Fibroblast of pulmonary artery (primary cell): ENCODE data around the gene FASTKD1.
"Not testable (repeated sequence)": the region's sequence is repeated elsewhere in the genome, so short reads cannot be mapped to it uniquely, and the experiment has no call there.

Source experiments
- DNase-seq: peaks from one replicate; pipeline ENCODE4 v3.0.0-alpha.2; 2010; ENCODE audit warnings: low read depth
- H3K4me3 ChIP-seq: replicated peaks from 2 replicates; pipeline ENCODE4 v1.5.1; 2011; ENCODE audit warnings: low read depth, mild to moderate bottlenecking, control low read depth, low read length, moderate library complexity
- TF ChIP-seq, protein P1 (sequence below): IDR thresholded peaks from 2 replicates; pipeline ENCODE4 v1.5.1; 2011; ENCODE audit warnings: mild to moderate bottlenecking, control low read depth, low read length, inconsistent platforms; ENCODE audit errors: missing control alignments

FASTKD1 gene

GRCh38 chr2:169565686-169566085, 8.0 kb downstream of the FASTKD1 start:
- TF ChIP-seq, protein P1, sequence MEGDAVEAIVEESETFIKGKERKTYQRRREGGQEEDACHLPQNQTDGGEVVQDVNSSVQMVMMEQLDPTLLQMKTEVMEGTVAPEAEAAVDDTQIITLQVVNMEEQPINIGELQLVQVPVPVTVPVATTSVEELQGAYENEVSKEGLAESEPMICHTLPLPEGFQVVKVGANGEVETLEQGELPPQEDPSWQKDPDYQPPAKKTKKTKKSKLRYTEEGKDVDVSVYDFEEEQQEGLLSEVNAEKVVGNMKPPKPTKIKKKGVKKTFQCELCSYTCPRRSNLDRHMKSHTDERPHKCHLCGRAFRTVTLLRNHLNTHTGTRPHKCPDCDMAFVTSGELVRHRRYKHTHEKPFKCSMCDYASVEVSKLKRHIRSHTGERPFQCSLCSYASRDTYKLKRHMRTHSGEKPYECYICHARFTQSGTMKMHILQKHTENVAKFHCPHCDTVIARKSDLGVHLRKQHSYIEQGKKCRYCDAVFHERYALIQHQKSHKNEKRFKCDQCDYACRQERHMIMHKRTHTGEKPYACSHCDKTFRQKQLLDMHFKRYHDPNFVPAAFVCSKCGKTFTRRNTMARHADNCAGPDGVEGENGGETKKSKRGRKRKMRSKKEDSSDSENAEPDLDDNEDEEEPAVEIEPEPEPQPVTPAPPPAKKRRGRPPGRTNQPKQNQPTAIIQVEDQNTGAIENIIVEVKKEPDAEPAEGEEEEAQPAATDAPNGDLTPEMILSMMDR = no peak
- no peak overlapping the region for H3K4me3 ChIP-seq
- DNase-seq = no peak

DNA sequence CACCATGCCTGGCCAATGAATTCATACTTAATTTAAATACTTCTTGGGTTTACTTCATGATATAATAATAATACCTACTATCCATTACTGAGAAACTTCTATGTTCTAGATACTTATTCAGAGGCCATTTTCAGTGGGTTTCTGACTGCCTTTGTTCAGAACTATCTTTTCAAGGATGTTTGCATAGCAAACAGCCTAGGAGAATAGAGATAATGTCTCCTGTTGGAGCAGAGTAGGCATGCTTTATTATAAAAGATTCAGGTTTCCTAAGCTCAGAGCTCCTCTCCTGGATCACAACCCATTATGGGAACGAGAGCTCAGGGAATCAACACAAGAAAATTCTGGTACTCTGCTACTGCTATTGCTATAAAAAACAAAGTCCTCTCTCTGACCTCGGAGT, 11.1 kb downstream of the FASTKD1 start:
- TF ChIP-seq, protein P1 = no peak
- no peak for DNase-seq
- no peak overlapping the region for H3K4me3 ChIP-seq

GRCh38 chr2:169562084-169562483, 11.6 kb downstream of the FASTKD1 start:
- not testable (repeated sequence) for DNase-seq, H3K4me3 ChIP-seq

DNA sequence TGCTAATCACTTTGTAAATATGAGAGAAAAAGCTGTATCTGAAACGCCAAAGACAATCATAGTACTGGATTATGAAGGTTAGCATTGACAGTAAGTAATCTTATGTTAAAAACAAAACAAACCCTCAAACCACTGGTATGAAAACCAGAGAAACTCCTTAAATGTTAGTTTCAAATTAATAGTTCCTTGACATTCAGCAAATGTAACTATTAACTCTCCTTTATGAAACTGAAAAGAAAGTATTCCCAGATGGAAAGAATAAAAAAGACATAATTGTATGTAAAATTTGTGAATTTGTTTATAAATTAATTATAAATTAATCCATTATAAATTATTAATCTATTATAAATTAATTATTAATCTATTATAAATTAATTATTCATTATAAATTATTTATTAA, 12.3 kb downstream of the FASTKD1 start:
- H3K4me3 ChIP-seq = no peak overlapping the region
- no peak for DNase-seq
- TF ChIP-seq, protein P1 = no peak

GRCh38 chr2:169546756-169547155, 26.9 kb downstream of the FASTKD1 start:
- no peak overlapping the region for H3K4me3 ChIP-seq
- DNase-seq = no peak
- TF ChIP-seq, protein P1 = no peak

GRCh38 chr2:169542433-169542832, 31.2 kb downstream of the FASTKD1 start:
- H3K4me3 ChIP-seq = no peak overlapping the region
- TF ChIP-seq, protein P1 = no peak
- DNase-seq = no peak

GRCh38 chr2:169540146-169540545, 33.5 kb downstream of the FASTKD1 start:
- H3K4me3 ChIP-seq = no peak overlapping the region
- TF ChIP-seq, protein P1 = no peak

DNA sequence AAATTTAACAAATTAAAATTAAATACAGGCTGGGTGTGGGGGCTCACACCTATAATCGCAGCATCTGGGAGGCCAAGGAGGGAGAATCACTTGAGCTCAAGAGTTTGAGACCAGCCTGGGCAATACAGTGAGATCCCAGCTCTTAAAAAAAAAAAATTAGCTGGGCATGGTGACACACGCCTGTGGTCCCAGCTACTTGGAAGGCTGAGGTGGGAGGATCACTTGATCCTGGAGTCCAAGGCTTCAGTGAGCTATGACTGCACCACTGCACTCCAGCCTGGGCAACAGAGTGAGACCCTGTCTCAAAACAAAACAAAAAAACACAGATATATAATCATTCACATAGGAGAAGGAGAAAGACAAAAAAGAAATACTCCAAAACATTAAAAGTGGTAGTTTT, 34.2 kb downstream of the FASTKD1 start:
- H3K4me3 ChIP-seq, DNase-seq: not testable (repeated sequence)

More at GRCh38 chr2:169540146-169540545, 33.5 kb downstream of the FASTKD1 start:
- DNase-seq = no peak
